NCI-H526 (cell line): ENCODE data around the gene JPH4.

Source experiments
- DNase-seq, 2 experiments: peaks; one replicate each; lab custom pipeline; 2025; lab: John Stamatoyannopoulos, UW

The JPH4 gene

GRCh38 chr14:23525611-23526010 is 53.0 kb downstream of the JPH4 start:
- DNase-seq, result no peak

- DNase-seq, result no peak
Measured at GRCh38 chr14:23524954-23525353, 53.6 kb downstream of the JPH4 start.

- no peak for DNase-seq
Measured at GRCh38 chr14:23523229-23524016, 55.2 kb downstream of the JPH4 start.

- DNase-seq, result no peak
Measured at GRCh38 chr14:23522643-23523198, 55.9 kb downstream of the JPH4 start.

GRCh38 chr14:23521785-23522640 is 56.6 kb downstream of the JPH4 start:
- DNase-seq, result no peak

GRCh38 chr14:23520899-23521533 is 57.6 kb downstream of the JPH4 start:
- DNase-seq, result no peak

GRCh38 chr14:23518709-23519108 is 59.9 kb downstream of the JPH4 start:
- DNase-seq, result no peak
